ENCODE results near the gene PRMT9. TPM values are rescaled to one million over a fixed set of nuclear protein-coding genes. Genes with fewer than 3 reads are reported as not detected.

The PRMT9 gene
- total and polyA plus RNA-seq, 2 of the 13 experiments (the other 11 are each of a cell fraction or from before 2014, with no cell fraction given): 4.0 to 9.7 TPM

DNA sequence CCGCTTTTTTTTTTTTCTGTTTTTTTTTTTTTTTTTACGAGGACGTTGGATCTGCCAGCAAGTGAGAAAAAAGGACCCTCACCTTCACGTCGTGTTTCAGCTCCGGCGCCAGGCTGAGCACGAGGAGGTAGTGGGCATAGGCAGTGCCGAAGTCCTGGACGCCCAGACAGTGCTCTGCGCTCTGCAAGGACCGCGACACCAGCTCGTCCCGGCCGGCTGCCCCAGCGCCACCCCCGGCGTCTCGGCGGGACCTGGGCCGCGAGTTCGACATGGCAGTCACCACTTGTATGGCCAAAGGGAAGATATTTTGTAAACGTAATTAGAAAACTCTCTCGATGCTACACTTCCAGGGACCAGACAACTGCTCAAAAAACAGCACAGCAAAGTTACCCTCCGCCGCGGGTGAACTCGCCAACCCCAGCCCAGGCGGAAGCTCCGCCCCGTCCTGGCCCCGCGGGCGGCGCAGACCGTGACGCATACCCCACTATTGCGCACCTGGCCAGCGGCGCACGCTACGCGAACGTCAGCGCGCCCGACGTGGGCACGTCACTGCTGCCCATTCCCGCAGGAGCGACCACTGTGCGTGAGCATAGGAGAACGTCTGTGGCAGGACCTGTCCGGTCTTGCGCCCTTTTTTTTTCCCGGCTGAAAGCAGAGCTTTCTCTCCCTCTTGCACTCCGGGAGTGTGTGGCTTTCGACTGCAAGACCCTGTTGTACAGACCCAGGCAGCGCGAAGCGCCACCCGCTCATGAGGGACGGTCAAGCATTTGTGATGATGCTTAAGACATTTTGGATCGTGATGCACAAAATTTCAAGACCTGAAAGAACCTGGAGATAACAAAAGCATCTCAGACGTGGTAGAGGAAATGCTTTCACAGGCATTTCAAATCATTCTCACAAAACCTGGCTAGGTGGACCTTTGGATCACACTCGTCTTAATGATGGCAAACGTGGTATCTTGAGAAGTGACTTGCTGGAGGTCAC is at the start of gene PRMT9 (continued):
- peak; percentile 78 for TF ChIP-seq CEBPG (CRISPR knock-in tag; IDR thresholded peaks at IDR 0.05)
- TF ChIP-seq ZNF225 (CRISPR knock-in tag; IDR thresholded peaks at IDR 0.05): peak; percentile 71; the same call in 1 of the 2 replicates
- no peak for TF ChIP-seq HNRNPH1 (optimal IDR thresholded peaks at IDR 0.05; ENCODE audit: low read depth, low read length)
- 0 out of 2 replicates have a peak, but pooled peaks have one; percentile 31 for TF ChIP-seq SP140L (CRISPR knock-in tag; IDR thresholded peaks at IDR 0.05; ENCODE audit: borderline replicate concordance)
- TF ChIP-seq KMT2B (CRISPR knock-in tag; IDR thresholded peaks at IDR 0.05): peak; percentile 92
- no peak for TF ChIP-seq JARID2 (CRISPR knock-in tag; IDR thresholded peaks at IDR 0.05; ENCODE audit: insufficient replicate concordance)
- TF ChIP-seq, protein P1, sequence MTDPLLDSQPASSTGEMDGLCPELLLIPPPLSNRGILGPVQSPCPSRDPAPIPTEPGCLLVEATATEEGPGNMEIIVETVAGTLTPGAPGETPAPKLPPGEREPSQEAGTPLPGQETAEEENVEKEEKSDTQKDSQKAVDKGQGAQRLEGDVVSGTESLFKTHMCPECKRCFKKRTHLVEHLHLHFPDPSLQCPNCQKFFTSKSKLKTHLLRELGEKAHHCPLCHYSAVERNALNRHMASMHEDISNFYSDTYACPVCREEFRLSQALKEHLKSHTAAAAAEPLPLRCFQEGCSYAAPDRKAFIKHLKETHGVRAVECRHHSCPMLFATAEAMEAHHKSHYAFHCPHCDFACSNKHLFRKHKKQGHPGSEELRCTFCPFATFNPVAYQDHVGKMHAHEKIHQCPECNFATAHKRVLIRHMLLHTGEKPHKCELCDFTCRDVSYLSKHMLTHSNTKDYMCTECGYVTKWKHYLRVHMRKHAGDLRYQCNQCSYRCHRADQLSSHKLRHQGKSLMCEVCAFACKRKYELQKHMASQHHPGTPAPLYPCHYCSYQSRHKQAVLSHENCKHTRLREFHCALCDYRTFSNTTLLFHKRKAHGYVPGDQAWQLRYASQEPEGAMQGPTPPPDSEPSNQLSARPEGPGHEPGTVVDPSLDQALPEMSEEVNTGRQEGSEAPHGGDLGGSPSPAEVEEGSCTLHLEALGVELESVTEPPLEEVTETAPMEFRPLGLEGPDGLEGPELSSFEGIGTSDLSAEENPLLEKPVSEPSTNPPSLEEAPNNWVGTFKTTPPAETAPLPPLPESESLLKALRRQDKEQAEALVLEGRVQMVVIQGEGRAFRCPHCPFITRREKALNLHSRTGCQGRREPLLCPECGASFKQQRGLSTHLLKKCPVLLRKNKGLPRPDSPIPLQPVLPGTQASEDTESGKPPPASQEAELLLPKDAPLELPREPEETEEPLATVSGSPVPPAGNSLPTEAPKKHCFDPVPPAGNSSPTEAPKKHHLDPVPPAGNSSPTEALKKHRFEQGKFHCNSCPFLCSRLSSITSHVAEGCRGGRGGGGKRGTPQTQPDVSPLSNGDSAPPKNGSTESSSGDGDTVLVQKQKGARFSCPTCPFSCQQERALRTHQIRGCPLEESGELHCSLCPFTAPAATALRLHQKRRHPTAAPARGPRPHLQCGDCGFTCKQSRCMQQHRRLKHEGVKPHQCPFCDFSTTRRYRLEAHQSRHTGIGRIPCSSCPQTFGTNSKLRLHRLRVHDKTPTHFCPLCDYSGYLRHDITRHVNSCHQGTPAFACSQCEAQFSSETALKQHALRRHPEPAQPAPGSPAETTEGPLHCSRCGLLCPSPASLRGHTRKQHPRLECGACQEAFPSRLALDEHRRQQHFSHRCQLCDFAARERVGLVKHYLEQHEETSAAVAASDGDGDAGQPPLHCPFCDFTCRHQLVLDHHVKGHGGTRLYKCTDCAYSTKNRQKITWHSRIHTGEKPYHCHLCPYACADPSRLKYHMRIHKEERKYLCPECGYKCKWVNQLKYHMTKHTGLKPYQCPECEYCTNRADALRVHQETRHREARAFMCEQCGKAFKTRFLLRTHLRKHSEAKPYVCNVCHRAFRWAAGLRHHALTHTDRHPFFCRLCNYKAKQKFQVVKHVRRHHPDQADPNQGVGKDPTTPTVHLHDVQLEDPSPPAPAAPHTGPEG (CRISPR knock-in tag; IDR thresholded peaks at IDR 0.05): peak; percentile 79
- TF ChIP-seq, protein P2, sequence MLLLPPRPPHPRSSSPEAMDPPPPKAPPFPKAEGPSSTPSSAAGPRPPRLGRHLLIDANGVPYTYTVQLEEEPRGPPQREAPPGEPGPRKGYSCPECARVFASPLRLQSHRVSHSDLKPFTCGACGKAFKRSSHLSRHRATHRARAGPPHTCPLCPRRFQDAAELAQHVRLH (CRISPR knock-in tag; IDR thresholded peaks at IDR 0.05; ENCODE audit: borderline replicate concordance, low read depth): peak; percentile 60; the same call in 1 of the 2 replicates
- TF ChIP-seq, protein P3, sequence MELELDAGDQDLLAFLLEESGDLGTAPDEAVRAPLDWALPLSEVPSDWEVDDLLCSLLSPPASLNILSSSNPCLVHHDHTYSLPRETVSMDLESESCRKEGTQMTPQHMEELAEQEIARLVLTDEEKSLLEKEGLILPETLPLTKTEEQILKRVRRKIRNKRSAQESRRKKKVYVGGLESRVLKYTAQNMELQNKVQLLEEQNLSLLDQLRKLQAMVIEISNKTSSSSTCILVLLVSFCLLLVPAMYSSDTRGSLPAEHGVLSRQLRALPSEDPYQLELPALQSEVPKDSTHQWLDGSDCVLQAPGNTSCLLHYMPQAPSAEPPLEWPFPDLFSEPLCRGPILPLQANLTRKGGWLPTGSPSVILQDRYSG (CRISPR knock-in tag; IDR thresholded peaks at IDR 0.05): peak; percentile 63; the same call in 1 of the 2 replicates
- TF ChIP-seq, protein P4, sequence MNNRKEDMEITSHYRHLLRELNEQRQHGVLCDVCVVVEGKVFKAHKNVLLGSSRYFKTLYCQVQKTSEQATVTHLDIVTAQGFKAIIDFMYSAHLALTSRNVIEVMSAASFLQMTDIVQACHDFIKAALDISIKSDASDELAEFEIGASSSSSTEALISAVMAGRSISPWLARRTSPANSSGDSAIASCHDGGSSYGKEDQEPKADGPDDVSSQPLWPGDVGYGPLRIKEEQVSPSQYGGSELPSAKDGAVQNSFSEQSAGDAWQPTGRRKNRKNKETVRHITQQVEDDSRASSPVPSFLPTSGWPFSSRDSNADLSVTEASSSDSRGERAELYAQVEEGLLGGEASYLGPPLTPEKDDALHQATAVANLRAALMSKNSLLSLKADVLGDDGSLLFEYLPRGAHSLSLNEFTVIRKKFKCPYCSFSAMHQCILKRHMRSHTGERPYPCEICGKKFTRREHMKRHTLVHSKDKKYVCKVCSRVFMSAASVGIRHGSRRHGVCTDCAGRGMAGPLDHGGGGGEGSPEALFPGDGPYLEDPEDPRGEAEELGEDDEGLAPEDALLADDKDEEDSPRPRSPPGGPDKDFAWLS (CRISPR knock-in tag; IDR thresholded peaks at IDR 0.05; ENCODE audit: borderline replicate concordance): no peak
- TF ChIP-seq ZNF121 (CRISPR knock-in tag; IDR thresholded peaks at IDR 0.05): no peak
- TF ChIP-seq CREB1 (IDR thresholded peaks at IDR 0.05): peak; percentile 97
- TF ChIP-seq CREB1 (CRISPR knock-in tag; IDR thresholded peaks at IDR 0.05): peak; percentile 98
- peak; percentile 29; the same call in 1 of the 2 replicates for TF ChIP-seq ZBTB20 (CRISPR knock-in tag; IDR thresholded peaks at IDR 0.05; ENCODE audit: borderline replicate concordance, low read depth)
- no peak for TF ChIP-seq FOXA1 (IDR thresholded peaks at IDR 0.05)
- no peak for TF ChIP-seq FOXA1 (CRISPR knock-in tag; IDR thresholded peaks at IDR 0.05)
- no peak for TF ChIP-seq ZNF317 (CRISPR knock-in tag; IDR thresholded peaks at IDR 0.05)

Data from HepG2 (cell line).